Spinal cord (tissue), 10 donors: ENCODE results near the gene RNH1. TPM values are rescaled to one million over a fixed set of nuclear protein-coding genes. Genes with fewer than 3 reads are reported as not detected.

ENCODE experiments used
- DNase-seq, 6 donors: peaks; one replicate each; pipeline versions ENCODE4 v3.0.0 to v3.0.0-alpha.2; 2013 to 2015; ENCODE audit warnings: low spot score in 6 of 6, low read depth in 4 of 6
- H3K27ac ChIP-seq: one replicate; pipeline ENCODE4 v1.5.1; 2013; ENCODE audit warnings: low read depth, low read length, control low read depth
- H3K27me3 ChIP-seq: one replicate; pipeline ENCODE4 v1.6.1; 2013; ENCODE audit warnings: low read length; ENCODE audit not compliant: control insufficient read depth, insufficient read depth
- H3K36me3 ChIP-seq: one replicate; pipeline ENCODE4 v1.6.1; 2013; ENCODE audit warnings: low read length; ENCODE audit not compliant: control insufficient read depth, insufficient read depth
- H3K4me1 ChIP-seq: one replicate; pipeline ENCODE4 v1.6.1; 2013; ENCODE audit warnings: low read length; ENCODE audit not compliant: control insufficient read depth, insufficient read depth
- H3K4me3 ChIP-seq: one replicate; pipeline ENCODE4 v1.5.1; 2013; ENCODE audit warnings: low read depth, low read length, control low read depth
- H3K9me3 ChIP-seq: one replicate; pipeline ENCODE4 v1.6.1; 2013; ENCODE audit warnings: low read length; ENCODE audit not compliant: control insufficient read depth, insufficient read depth
- WGBS: methylation state at CpG from one replicate; pipeline ENCODE4 v1.1.5; 2013; ENCODE audit warnings: missing lambda C conversion rate; ENCODE audit not compliant: insufficient coverage; 5-methylcytosine and 5-hydroxymethylcytosine counted together
- polyA plus RNA-seq, 2 donors: library from polyadenylated mRNA; unstranded; fragments of 120-200 nt; gene quantifications; one replicate each; pipeline ENCODE4 v1.2.1, GENCODE V29; 2013; ENCODE audit not compliant: insufficient read length in 2 of 2
- total RNA-seq, 2 donors: library from RNA; depleted of rRNA in 1 of 2; stranded (reverse); fragments of 120-200 nt in 1 of 2; fragments of >200 nt in 1 of 2; gene quantifications; one replicate each; pipeline versions ENCODE4 v1.2.3 to v1.2.4, GENCODE V29; 2013 to 2014
- donor health status: healthy.

The RNH1 gene
- total and polyA plus RNA-seq, 4 donors, result 62.8 to 119 (median 94.7) TPM

DNA sequence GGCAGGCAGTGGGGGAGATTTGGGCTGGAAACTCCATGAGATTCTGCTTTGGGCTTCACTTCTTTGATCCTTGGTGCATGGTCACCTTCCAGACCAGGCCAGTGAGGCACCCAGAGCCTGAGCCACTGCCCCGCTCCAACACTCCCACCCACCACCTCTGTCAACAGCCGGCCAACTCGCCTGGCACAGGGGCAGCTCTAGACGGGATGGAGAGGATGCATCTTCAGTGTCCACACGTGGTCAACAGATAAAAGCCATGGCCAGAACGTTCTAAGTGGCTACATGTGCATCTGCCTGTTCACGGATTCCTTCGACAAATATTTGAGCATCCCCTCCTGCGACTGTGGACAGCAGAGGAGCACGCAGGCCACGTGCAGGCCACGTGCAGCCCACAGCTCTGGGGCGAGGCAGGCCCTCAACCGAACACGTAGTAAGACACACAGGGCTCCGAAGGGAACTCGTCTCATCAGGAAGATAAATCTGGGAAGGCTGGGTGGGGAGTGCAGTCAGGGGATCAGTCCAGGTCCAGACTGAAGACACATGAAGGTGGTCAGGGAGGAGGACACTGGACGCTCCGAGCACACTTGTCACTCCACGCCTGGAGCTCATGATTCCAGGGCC lies 31.5 kb upstream of the RNH1 start:
- Histone ChIP-seq H3K9me3 (no peaks in the 10 kb centered on the region), H3K4me1 (peaks cover 41% of the 10 kb centered on the region), H3K36me3 (peaks cover 37% of the 10 kb centered on the region), H3K27me3 (peaks cover 22% of the 10 kb centered on the region), H3K27ac (no peak overlapping the region), H3K4me3 (no peak overlapping the region)
- 89% methylated on average over 17 of the region's 20 CpGs for WGBS
- no peak for DNase-seq

DNA sequence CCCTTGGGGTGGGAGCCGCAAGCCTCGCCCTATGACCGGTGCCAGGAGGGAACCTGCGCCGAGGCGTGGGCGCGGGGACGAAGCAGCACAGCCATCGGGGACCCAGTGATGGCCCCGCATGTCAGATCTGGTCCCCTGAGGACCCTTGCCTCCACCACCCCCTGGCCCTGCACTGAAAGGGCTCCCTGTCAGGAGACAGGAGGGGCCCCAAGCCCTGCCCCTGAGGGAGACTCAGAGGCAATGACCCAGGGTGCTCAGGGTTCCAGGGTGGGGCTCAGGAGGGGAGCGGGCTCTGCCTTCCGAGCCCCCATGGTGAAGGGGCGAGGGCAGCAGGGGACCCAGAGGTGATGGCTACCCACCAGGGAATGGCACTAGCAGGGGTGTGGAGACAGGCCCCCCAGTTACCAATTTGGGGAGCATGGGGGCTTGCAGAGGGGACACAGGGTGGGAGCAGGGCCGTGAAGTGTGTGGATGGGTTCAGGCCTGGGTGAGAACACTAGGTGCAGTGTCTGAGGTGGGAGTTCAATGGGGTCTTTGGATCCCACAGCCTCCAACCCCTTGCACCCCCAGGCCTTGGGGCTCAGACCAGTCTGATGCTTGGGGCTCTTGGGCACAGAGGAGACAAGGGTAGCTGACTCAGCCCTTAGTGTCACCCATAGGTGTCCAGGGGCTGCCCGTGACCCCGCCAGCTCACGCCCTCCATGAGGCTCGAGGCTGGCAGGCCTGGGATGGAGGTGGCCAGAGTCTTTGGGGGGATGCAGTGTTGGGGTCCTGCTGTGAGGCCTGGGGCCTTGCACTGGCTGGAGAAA lies 30.8 kb upstream of the RNH1 start:
- no peak for DNase-seq

DNA sequence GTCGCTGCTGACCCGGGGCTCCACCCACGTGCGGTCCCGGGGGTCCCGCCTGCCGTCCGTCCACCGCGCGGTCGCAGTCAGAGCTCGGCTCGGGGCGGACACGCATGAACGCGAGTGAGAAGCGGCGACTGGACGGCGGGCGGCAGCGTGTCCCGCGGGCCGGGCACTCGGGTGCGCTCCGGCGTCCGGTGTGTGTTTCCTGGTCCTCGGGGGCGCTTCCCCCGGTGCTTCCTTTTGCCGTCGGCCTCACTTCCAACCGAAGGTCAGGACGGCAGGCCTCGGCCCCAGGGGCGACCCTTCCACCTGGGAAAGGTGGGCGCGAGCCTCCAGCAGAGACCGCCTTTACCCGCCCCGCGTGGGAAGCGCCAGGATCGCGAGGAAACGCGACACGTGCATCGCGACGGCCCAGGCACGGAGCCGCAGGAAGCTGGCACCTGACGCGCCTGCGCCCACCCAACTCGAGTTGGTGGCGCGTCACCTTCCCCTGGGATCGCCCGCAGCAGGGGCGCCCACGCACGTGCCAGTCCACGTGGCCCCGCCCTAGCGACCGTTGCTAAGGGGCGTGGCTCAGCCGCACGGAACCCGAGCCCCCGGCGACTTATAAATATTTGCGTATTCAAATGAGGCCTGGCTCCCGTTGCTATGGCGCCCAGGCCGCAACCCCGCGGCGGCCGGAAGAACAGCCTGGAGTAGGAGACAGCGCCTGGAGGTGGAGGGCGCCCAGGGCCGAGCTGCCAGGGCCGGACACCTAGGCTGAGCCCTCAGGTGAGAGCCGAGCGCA lies 30.0 kb upstream of the RNH1 start, which contains the start of gene LRRC56:
Gene LRRC56, plus strand, starts transcription at position 687 of the 781 bp plus-strand sequence. CDS start 3,158 bp downstream, outside the sequence.
- Histone ChIP-seq H3K4me1 (peaks cover 48% of the 10 kb centered on the region), H3K9me3 (no peaks in the 10 kb centered on the region), H3K27ac (no peak within 1 kb of the TSS), H3K4me3 (peak within 1 kb of the TSS; percentile 52), H3K27me3 (peaks cover 22% of the 10 kb centered on the region), H3K36me3 (peaks cover 51% of the 10 kb centered on the region)
- DNase-seq, result peak; percentile 19 to 93 (median 61)
- WGBS, result 1% methylated on average over 93 of the region's 93 CpGs

More for the DNA sequence above, 30.8 kb upstream of the RNH1 start:
- H3K36me3 ChIP-seq, result peaks cover 44% of the 10 kb centered on the region
- no peak overlapping the region for H3K27ac ChIP-seq
- WGBS, result 36% methylated on average over 18 of the region's 19 CpGs
- H3K9me3 ChIP-seq, result no peaks in the 10 kb centered on the region
- peak overlapping the region; percentile 43 for H3K4me3 ChIP-seq
- peaks cover 48% of the 10 kb centered on the region for H3K4me1 ChIP-seq
- H3K27me3 ChIP-seq, result peaks cover 22% of the 10 kb centered on the region

DNA sequence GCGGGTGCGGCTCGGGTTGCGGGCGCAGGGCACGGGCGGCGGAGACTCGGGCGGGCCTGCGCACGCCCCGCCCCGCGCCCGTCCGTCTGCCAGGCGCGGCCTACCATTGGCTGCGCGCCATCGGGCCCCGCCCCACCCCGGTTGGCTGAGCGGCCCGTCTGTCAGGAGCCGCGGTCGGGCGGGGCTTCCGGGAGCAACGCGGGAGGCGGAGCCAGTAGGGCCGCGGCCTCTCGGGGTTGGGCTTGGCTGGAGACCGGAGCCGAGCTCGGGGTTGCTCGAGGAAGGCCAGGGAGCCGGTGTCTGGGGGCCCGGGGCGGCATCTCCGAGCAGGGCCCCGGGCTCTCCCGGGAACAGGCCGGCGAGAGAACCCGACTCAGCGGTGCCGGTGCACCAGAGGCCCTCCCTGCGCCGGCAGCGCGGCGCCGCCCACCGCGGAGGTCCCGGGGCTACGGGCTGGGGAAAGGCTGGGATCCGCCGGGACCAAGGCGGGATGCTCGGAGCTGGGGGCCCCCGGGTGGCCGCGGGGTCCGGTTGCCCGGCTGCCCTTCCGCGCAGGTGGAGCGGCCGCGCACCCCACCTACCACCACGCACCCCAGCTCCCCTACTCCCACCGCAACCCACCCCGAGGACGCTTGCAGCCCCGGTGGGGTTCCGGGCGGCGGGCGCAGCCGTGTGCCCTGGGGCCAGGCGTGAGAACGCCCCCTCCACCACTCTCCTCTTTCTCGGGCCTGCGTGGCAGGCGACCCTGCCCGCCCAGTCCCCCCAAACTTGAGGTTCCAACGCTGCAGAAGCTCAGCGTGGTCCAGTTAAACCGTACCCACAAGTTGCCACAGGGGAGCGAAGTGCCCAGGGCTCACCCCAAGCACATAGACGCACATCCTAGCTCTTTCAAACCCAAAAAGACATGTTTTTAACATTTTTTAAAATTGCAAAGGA lies 28.7 kb upstream of the RNH1 start, which contains the start of gene HRAS:
Gene HRAS, minus strand, starts transcription at position 58 of the 936 bp plus-strand sequence.
- Histone ChIP-seq H3K27ac (peak within 1 kb of the TSS; percentile 61), H3K4me1 (peaks cover 48% of the 10 kb centered on the region), H3K27me3 (peaks cover 22% of the 10 kb centered on the region), H3K9me3 (no peaks in the 10 kb centered on the region), H3K4me3 (peak within 1 kb of the TSS; percentile 71), H3K36me3 (peaks cover 52% of the 10 kb centered on the region)
- DNase-seq, result peak; percentile 78 to 99 (median 92)
- WGBS, result under 1% methylated on average over 97 of the region's 97 CpGs

DNA sequence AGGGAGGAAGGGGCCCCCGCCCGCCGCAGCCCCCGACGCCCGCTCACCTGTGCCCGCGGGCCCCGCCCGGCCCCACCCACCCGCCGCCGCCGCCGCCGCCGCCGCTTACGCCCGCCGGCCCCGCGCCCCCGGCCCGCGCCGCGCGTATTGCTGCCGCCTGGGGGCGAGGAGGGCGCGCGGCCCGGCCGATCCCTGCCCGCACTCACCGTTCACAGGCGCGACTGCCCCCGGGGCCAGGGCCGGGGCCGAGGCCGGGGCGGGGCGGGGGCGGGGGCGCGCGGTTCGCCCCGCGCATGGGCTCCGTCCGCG lies 28.1 kb upstream of the RNH1 start:
- no peak for DNase-seq
- Histone ChIP-seq H3K27ac (no peak overlapping the region), H3K4me1 (peaks cover 48% of the 10 kb centered on the region), H3K27me3 (peaks cover 22% of the 10 kb centered on the region), H3K36me3 (peaks cover 49% of the 10 kb centered on the region), H3K9me3 (no peaks in the 10 kb centered on the region), H3K4me3 (peak overlapping the region; percentile 71)
- under 1% methylated on average over 56 of the region's 56 CpGs for WGBS

DNA sequence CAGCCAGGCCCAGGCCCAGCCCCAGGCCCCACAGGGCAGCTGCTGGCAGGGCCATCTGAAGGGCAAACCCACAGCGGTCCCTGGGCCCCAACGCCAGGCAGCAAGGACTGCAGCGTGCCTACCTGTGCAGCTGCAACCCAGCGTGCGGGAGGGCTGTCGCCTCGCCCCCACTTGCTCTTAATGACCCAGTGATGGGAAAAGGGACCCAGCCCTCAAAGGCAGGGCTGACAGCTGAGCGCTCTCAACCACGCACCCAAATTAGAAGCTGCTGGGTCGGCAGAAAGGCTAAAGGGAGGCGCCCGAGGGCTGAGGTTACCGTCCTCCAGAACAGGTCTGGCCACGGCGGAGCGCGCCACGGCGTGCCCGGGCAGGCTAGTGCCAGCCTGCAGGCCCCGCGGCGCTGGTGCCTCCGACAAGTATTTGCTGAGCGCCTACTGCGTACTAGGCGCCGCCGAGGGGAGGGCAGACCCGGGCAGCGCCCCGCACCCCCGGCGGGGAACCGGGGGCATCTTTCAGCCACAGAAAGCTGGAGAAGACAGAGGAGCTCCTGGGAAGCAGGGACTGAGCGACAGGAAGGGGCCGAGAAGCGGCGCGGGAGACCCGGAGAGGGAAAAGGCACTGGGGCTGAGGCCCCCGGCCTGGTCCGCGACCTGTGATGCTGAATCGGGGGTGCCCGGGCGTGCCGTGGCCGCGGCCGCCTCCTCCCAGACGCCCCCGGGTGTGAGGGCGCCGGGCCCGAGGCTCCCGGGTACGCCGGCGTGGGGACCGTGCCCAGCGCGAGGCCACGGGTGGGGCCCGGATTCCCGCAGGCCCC lies 27.6 kb upstream of the RNH1 start:
- 9% methylated on average over 66 of the region's 66 CpGs for WGBS
- Histone ChIP-seq H3K9me3 (no peaks in the 10 kb centered on the region), H3K27me3 (peaks cover 22% of the 10 kb centered on the region), H3K4me1 (peaks cover 48% of the 10 kb centered on the region), H3K36me3 (peaks cover 53% of the 10 kb centered on the region), H3K27ac (no peak overlapping the region), H3K4me3 (peak overlapping the region; percentile 71)
- no peak for DNase-seq

DNA sequence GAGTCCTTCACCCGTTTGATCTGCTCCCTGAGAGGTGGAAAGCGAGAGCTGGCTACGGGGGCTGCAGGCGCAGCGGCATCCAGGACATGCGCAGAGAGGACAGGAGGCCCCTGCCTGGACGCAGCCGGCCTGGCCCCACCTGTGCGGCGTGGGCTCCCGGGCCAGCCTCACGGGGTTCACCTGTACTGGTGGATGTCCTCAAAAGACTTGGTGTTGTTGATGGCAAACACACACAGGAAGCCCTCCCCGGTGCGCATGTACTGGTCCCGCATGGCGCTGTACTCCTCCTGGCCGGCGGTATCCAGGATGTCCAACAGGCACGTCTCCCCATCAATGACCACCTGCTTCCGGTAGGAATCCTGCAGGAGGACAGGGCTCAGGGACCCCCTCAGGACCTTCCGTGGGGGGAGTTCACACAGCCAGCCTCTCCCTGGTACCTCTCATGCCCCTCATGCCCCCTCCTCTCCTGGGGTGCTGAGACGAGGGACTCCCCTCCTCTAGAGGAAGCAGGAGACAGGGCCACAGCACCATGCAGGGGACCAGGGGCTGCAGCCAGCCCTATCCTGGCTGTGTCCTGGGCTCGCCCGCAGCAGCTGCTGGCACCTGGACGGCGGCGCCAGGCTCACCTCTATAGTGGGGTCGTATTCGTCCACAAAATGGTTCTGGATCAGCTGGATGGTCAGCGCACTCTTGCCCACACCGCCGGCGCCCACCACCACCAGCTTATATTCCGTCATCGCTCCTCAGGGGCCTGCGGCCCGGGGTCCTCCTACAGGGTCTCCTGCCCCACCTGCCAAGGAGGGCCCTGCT lies 26.7 kb upstream of the RNH1 start:
- peak overlapping the region; percentile 71 for H3K4me3 ChIP-seq
- DNase-seq, result no peak
- H3K27ac ChIP-seq, result no peak overlapping the region
- H3K27me3 ChIP-seq, result peaks cover 22% of the 10 kb centered on the region
- no peaks in the 10 kb centered on the region for H3K9me3 ChIP-seq
- H3K36me3 ChIP-seq, result peaks cover 61% of the 10 kb centered on the region
- WGBS, result 94% methylated on average over 37 of the region's 37 CpGs
- peaks cover 48% of the 10 kb centered on the region for H3K4me1 ChIP-seq
